GM12878 (cell line): ENCODE measurements around the gene OTUB2.

Experiments
- POLR2A ChIP-seq: IDR thresholded peaks from 2 replicates; pipeline ENCODE4 v1.6.1; 2011; ENCODE audit warnings: low read depth, mild to moderate bottlenecking, low read length
- POLR2AphosphoS2 ChIP-seq: IDR thresholded peaks from 2 replicates; pipeline ENCODE4 v1.6.1; 2011; ENCODE audit warnings: low read depth, mild to moderate bottlenecking, low read length, improper control_type of control experiment, moderate library complexity
- POLR2AphosphoS5 ChIP-seq: IDR thresholded peaks from 2 replicates; pipeline ENCODE4 v1.6.1; 2011; ENCODE audit warnings: mild to moderate bottlenecking, low read length, inconsistent platforms
- TF ChIP-seq, protein P1 (sequence below), 3 experiments: IDR thresholded peaks in 2 of 3; conservative IDR thresholded peaks in 1 of 3; 2 replicates each; pipeline ENCODE4 v1.5.1; 2011; ENCODE audit warnings: low read depth in 3 of 3, low read length in 3 of 3, mild to moderate bottlenecking in 3 of 3, control low read depth in 2 of 3, moderate library complexity in 2 of 3, inconsistent platforms in 1 of 3, mixed read lengths in 1 of 3; ENCODE audit not compliant: control insufficient read depth in 2 of 3, insufficient read depth in 1 of 3; ENCODE audit errors: extremely low read depth in 1 of 3

DNA sequence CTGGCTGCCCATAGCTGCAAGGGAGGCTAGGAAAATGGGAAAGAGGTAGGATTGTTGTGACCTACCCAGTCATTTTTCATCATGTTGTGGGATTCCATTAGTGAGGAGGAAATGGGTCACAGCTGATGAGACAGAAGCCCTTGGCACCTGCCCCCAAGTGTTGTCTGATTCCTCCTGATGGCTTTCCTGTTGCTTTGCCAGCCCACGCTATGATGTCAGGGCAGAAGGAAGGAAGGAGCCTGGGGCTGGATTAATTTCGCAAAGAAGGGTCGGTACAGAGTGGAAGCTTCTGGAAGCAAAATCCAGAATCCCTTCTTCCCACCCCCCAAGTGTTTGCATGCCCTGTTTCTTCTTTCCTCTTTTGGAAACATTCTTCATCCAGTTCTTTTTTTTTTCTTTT lies 8.7 kb downstream of the OTUB2 start:
- TF ChIP-seq POLR2AphosphoS2: no peak
- TF ChIP-seq, protein P1, sequence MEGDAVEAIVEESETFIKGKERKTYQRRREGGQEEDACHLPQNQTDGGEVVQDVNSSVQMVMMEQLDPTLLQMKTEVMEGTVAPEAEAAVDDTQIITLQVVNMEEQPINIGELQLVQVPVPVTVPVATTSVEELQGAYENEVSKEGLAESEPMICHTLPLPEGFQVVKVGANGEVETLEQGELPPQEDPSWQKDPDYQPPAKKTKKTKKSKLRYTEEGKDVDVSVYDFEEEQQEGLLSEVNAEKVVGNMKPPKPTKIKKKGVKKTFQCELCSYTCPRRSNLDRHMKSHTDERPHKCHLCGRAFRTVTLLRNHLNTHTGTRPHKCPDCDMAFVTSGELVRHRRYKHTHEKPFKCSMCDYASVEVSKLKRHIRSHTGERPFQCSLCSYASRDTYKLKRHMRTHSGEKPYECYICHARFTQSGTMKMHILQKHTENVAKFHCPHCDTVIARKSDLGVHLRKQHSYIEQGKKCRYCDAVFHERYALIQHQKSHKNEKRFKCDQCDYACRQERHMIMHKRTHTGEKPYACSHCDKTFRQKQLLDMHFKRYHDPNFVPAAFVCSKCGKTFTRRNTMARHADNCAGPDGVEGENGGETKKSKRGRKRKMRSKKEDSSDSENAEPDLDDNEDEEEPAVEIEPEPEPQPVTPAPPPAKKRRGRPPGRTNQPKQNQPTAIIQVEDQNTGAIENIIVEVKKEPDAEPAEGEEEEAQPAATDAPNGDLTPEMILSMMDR (IDR thresholded peaks at IDR 0.05 in 2 of 3, conservative IDR thresholded peaks at IDR 0.05 in 1 of 3; ENCODE audit: control insufficient read depth in 2 of 3, extremely low read depth in 1 of 3, insufficient read depth in 1 of 3, low read depth in 3 of 3, low read length in 3 of 3): no peak
- no peak for TF ChIP-seq POLR2AphosphoS5
- TF ChIP-seq POLR2A: no peak
